GM18511 (cell line): ENCODE data around the gene FAHD2A.
"Not testable (repeated sequence)": the region's sequence is repeated elsewhere in the genome, so short reads cannot be mapped to it uniquely, and the experiment has no call there.

Source experiments
- ATAC-seq: cut with Tn5 transposase; IDR thresholded peaks from one replicate; pipeline ENCODE4 v1.9.1; 2021; ENCODE audit warnings: mild to moderate bottlenecking, moderate library complexity; ENCODE audit not compliant: unreplicated experiment

The FAHD2A gene

GRCh38 chr2:95433373-95433772 lies 30.9 kb downstream of the FAHD2A start:
- not testable (repeated sequence) for ATAC-seq

DNA sequence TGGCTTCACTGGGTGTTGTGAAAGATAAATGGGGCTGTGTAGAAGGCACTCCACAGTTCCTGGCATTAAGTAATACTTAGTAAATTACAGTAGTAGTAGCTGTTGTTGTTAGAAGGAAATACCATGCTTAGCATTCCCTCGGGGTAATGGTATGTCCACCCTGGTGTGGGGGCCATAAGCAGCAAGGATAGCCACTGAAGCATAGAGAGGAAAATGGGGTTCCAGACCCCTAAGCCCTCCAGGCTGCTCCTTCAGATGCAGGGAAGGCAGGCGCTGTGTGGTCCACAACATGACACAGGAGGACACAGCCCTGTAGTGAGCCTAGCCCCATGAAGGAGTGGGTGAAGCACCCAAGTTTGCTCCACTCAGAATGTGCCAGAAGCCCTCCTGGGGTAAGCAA lies 31.5 kb downstream of the FAHD2A start:
- not testable (repeated sequence) for ATAC-seq

- not testable (repeated sequence) for ATAC-seq
Measured at GRCh38 chr2:95434507-95435076, 32.1 kb downstream of the FAHD2A start.

DNA sequence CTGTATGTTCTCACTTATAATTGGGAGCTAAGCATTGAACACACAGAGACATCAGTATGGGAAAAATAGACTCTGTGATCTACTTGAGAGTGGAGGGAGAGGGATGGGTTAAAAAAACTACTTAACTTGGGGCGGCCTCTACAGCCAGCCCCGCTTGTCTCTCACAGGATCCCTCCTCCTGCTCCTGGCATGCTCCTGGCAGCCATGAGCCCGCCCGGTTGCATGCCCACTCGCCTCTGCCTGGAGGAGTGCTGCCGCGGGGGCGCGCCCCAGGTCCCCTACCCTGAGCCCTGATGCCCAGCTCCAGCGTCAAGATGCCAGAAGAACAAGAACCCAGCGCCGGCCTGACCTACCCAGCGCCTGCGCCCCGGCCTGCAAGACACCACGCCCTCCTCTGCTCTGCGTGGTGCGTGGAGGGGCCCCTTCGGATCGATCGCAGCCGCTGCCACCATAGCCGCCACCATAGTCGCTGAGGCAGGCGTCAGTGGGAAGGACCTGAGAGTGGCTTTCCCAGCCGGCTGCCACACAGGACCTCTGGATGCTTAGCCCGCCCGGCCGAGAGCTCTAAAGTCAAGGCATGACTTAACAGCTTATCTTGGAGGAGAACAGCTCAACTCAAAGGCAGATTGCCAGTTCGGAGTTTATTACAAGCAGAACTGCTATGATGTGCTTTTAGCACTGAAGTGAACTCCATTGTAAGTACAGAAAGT lies 32.8 kb downstream of the FAHD2A start:
- ATAC-seq = not testable (repeated sequence)

DNA sequence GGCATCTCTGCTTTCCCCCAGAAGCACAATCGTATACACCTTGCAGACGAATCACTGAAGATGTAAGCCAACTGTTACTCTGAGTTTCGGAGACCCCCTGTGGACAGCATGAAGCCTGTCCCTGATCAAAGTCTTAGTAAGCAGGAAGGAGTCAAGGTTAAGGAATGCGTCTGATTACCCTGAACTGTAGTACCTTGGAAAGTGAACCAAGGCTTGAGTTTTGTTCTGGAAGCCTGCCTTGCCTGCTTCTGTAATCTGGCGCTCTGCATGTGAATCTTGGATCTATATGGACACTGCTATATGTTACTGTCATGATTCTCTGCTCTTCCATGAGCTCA lies 33.3 kb downstream of the FAHD2A start:
- ATAC-seq = not testable (repeated sequence)

DNA sequence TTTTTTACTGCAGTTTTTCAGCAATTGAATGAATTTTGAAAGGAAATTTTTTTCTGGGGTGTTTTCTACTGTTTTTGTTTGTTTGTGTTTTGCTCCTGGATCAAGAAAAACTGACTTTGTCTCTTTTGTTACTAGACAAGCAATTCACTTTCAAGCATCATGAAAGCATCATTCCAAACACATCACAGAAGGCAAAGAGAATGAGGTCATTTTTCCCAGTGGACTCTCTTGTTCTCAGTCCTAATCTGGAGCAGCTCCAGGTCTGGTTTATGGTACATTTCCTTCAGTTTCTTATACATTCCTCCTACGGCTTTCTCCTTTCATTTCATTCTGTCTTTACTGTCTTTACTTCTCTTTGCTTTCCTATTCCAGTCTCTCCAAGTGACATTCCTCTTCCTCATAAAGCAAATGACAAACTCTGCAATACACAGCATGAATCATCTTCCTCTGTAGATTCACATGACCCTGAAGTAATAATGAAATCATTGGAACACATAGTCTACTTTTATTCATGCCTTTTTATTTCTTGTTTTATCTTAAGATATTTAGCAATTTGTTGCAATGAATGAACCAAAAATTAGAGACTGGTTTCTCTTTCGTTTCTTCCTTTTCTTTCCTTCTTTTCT lies 40.1 kb downstream of the FAHD2A start:
- ATAC-seq = not testable (repeated sequence)

DNA sequence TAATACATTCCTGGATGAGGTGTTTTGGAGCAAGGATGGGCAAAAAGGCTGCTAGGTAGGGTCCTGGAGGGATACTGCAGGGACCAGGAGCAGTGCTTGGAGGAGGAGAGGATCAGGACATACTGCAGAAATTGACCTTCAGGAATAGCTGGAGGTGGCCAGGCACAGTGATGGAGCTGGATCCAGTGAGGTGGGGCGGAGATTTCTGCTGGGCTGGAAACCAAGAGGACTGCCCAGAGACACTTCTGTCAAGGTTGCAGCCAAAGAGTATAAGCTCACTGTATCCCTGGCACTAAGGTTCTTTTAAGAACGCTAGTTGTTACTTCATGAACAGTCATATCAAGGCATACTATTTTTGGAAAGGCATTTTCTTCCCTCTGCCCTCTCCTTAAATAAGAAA lies 42.8 kb downstream of the FAHD2A start:
- not testable (repeated sequence) for ATAC-seq

- not testable (repeated sequence) for ATAC-seq
Measured at GRCh38 chr2:95463292-95463691, 60.8 kb downstream of the FAHD2A start.
